HCT116 (cell line): Measurements from ENCODE around the gene CPEB3. TPM values are rescaled to one million over a fixed set of nuclear protein-coding genes. Genes with fewer than 3 reads are reported as not detected.

Source experiments
- ATAC-seq: fragments of 200-7000 bp; cut with Tn5 transposase; 2 replicates; pipeline ENCODE4 v1.9.1; 2020; ENCODE audit warnings: mild to moderate bottlenecking, moderate library complexity
- BruUV-seq: library from RNA; stranded (reverse); fragments of 400-500 nt; replicated peaks from 2 replicates; lab custom pipeline; 2021; lab: Mats Ljungman, UMichigan
- CTCF ChIA-PET: fragments of 300-600 bp; sonication (Branson Sonifier 250); formaldehyde crosslinking; loops from one replicate; lab custom pipeline; 2021; ENCODE audit warnings: antibody characterized with exemption; lab: Charles Lee
- POLR2A ChIA-PET: fragments of 300-600, 350-600 bp; sonication (Branson Sonifier 250); formaldehyde crosslinking; loops from one replicate; lab custom pipeline; 2021; ENCODE audit warnings: antibody characterized with exemption; lab: Charles Lee
- RAD21 ChIA-PET, 2 experiments: fragments of 300-600 bp; sonication (Branson Sonifier 250); formaldehyde crosslinking; loops; one replicate each; lab custom pipeline; 2023; ENCODE audit warnings: low total read pairs in 2 of 2; ENCODE audit not compliant: uncharacterized antibody in 2 of 2, unreplicated experiment in 2 of 2, low non-redundant PET in 1 of 2; lab: Charles Lee
- DNase-seq: peaks from one replicate; pipeline ENCODE4 v3.0.0-alpha.2; 2010; ENCODE audit warnings: low read depth, low spot score
- H2AFZ ChIP-seq: fragments of 200-600 bp; shearing (Covaris generic), sonication (generic); 2 replicates; pipeline ENCODE4 v1.6.1; 2017; ENCODE audit warnings: low read depth, mixed run types, mixed read lengths, antibody characterized with exemption, low read length; ENCODE audit not compliant: poor library complexity, severe bottlenecking
- H3K27ac ChIP-seq: 2 replicates; pipeline ENCODE4 v1.5.1; 2012; ENCODE audit warnings: low read depth, low read length
- H3K27me3 ChIP-seq: fragments of 200-600 bp; sonication (generic); 2 replicates; pipeline ENCODE4 v1.6.1; 2016; ENCODE audit warnings: mixed run types, low read length, mixed read lengths; ENCODE audit not compliant: insufficient read depth
- H3K36me3 ChIP-seq, 2 experiments: fragments of 200-500 bp in 1 of 2; fragments of 200-600 bp in 1 of 2; sonication (Bioruptor generic) in 1 of 2; sonication (generic) in 1 of 2; 2 replicates each; pipeline versions ENCODE4 v1.5.1 to v1.6.1; 2014 to 2016; ENCODE audit warnings: low read length in 2 of 2, inconsistent platforms in 1 of 2, mixed read lengths in 1 of 2, mixed run types in 1 of 2; ENCODE audit not compliant: insufficient read depth in 2 of 2, control insufficient read depth in 1 of 2
- H3K4me1 ChIP-seq, 2 experiments: fragments of 200-600 bp in 1 of 2; sonication (generic) in 1 of 2; 2 replicates each; pipeline versions ENCODE4 v1.5.1 to v1.6.1; 2012 to 2017; ENCODE audit warnings: low read length in 2 of 2, inconsistent platforms in 1 of 2, mild to moderate bottlenecking in 1 of 2, mixed read lengths in 1 of 2, mixed run types in 1 of 2, moderate library complexity in 1 of 2; ENCODE audit not compliant: insufficient read depth in 2 of 2, control insufficient read depth in 1 of 2
- H3K4me2 ChIP-seq: fragments of 200-600 bp; sonication (generic); 2 replicates; pipeline ENCODE4 v1.6.1; 2017; ENCODE audit warnings: mixed run types, low read length, mixed read lengths
- H3K4me3 ChIP-seq, 2 experiments: fragments of 200-600 bp in 1 of 2; sonication (generic) in 1 of 2; replicated peaks in 1 of 2; 2 replicates each; pipeline ENCODE4 v1.5.1; 2011 to 2016; ENCODE audit warnings: low read length in 2 of 2, control low read depth in 1 of 2, low read depth in 1 of 2, mild to moderate bottlenecking in 1 of 2, mixed read lengths in 1 of 2, mixed run types in 1 of 2
- H3K79me2 ChIP-seq: fragments of 200-600 bp; sonication (generic); 2 replicates; pipeline ENCODE4 v1.6.1; 2017; ENCODE audit warnings: mild to moderate bottlenecking, mixed run types, low read length, moderate library complexity, mixed read lengths; ENCODE audit not compliant: insufficient read depth
- H3K9ac ChIP-seq: fragments of 200-600 bp; sonication (generic); 2 replicates; pipeline ENCODE4 v1.6.1; 2016; ENCODE audit warnings: low read length, mixed read lengths
- H3K9me2 ChIP-seq: fragments of 200-600 bp; sonication (generic), shearing (Covaris generic); 2 replicates; pipeline ENCODE4 v1.6.1; 2017; ENCODE audit warnings: mixed run types, mild to moderate bottlenecking, moderate library complexity; ENCODE audit not compliant: insufficient read depth
- H3K9me3 ChIP-seq, 2 experiments: fragments of 200-500 bp in 1 of 2; fragments of 200-600 bp in 1 of 2; sonication (Bioruptor generic) in 1 of 2; sonication (generic) in 1 of 2; 2 replicates each; pipeline ENCODE4 v1.6.1; 2014 to 2017; ENCODE audit warnings: low read length in 2 of 2, mixed read lengths in 2 of 2, inconsistent platforms in 1 of 2, low read depth in 1 of 2, mild to moderate bottlenecking in 1 of 2, mixed run types in 1 of 2, moderate library complexity in 1 of 2; ENCODE audit not compliant: control insufficient read depth in 1 of 2, insufficient read depth in 1 of 2
- H4K20me1 ChIP-seq: fragments of 200-600 bp; sonication (generic), shearing (Covaris generic); 2 replicates; pipeline ENCODE4 v1.6.1; 2017; ENCODE audit warnings: mixed run types, mild to moderate bottlenecking, moderate library complexity; ENCODE audit not compliant: insufficient read depth
- CEBPB ChIP-seq: IDR thresholded peaks from 2 replicates; pipeline ENCODE4 v1.6.1; 2012; ENCODE audit warnings: low read depth
- EGR1 ChIP-seq: IDR thresholded peaks from 2 replicates; pipeline ENCODE4 v1.6.1; 2012; ENCODE audit warnings: low read depth
- JUND ChIP-seq: IDR thresholded peaks from 2 replicates; pipeline ENCODE4 v1.6.1; 2012
- POLR2A ChIP-seq: IDR thresholded peaks from 2 replicates; pipeline ENCODE4 v1.7.0; 2011; ENCODE audit warnings: borderline replicate concordance; ENCODE audit not compliant: insufficient read depth, insufficient read length; ENCODE audit errors: extremely low read depth
- SP1 ChIP-seq: IDR thresholded peaks from 2 replicates; pipeline ENCODE4 v1.6.1; 2012; ENCODE audit warnings: low read depth
- TCF7L2 ChIP-seq: IDR thresholded peaks from 2 replicates; pipeline ENCODE4 v1.7.0; 2011; ENCODE audit warnings: borderline replicate concordance, inconsistent platforms; ENCODE audit not compliant: insufficient read depth, insufficient read length; ENCODE audit errors: extremely low read depth
- YY1 ChIP-seq: IDR thresholded peaks from 2 replicates; pipeline ENCODE4 v1.6.1; 2011; ENCODE audit warnings: low read length, low read depth, moderate library complexity, mild to moderate bottlenecking; ENCODE audit not compliant: insufficient replicate concordance; ENCODE audit errors: extremely low read depth
- ZBTB33 ChIP-seq: IDR thresholded peaks from 2 replicates; pipeline ENCODE4 v1.6.1; 2011; ENCODE audit warnings: mild to moderate bottlenecking, low read length, moderate library complexity; ENCODE audit not compliant: insufficient replicate concordance; ENCODE audit errors: extremely low read depth
- intact Hi-C: fragments of 100-400 bp; cut with micrococcal nuclease; formaldehyde crosslinking; loops from 2 replicates; pipeline ENCODE4 v1.10.0; 2022
- total RNA-seq: library from RNA; stranded (reverse); gene quantifications from one replicate; pipeline ENCODE4 v1.2.1, GENCODE V29; 2021; ENCODE audit not compliant: unreplicated experiment
- TF ChIP-seq, protein P1 (sequence below): IDR thresholded peaks from 2 replicates; pipeline ENCODE4 v1.6.1; 2012
- TF ChIP-seq, protein P2 (sequence below): IDR thresholded peaks from 2 replicates; pipeline ENCODE4 v1.6.1; 2012

CPEB3 gene
- total RNA-seq, 1 experiment from 2014 or later, result 3.0 TPM

- no peaks in the 10 kb centered on the region for H3K9me2 ChIP-seq
- no peak overlapping the region for H2AFZ ChIP-seq
- ChIA-PET CTCF (no interaction called here), POLR2A (no interaction called here), RAD21 (no interaction called here)
- H3K4me2 ChIP-seq, result no peak overlapping the region
- H3K9me3 ChIP-seq, result no peaks in the 10 kb centered on the region
- no peaks in the 10 kb centered on the region for H3K27me3 ChIP-seq
- BruUV-seq, result no TSS peak
- H4K20me1 ChIP-seq, result no peaks in the 10 kb centered on the region
- DNase-seq (no peak), ATAC-seq (no peak)
- H3K4me1 ChIP-seq, result peaks cover 0 to 4% of the 10 kb centered on the region in 2 experiments; a peak in 2 of 4 replicates
- H3K4me3 ChIP-seq, result no peak overlapping the region
- TF ChIP-seq ZBTB33 (no peak), EGR1 (no peak), POLR2A (no peak), JUND (no peak), YY1 (no peak), SP1 (no peak), CEBPB (no peak), TCF7L2 (no peak)
- TF ChIP-seq, protein P1, sequence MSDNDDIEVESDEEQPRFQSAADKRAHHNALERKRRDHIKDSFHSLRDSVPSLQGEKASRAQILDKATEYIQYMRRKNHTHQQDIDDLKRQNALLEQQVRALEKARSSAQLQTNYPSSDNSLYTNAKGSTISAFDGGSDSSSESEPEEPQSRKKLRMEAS, result no peak
- TF ChIP-seq, protein P2, sequence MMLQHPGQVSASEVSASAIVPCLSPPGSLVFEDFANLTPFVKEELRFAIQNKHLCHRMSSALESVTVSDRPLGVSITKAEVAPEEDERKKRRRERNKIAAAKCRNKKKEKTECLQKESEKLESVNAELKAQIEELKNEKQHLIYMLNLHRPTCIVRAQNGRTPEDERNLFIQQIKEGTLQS, result no peak
- no peak overlapping the region for H3K27ac ChIP-seq
- intact Hi-C loops, result no loop called here
- H3K9ac ChIP-seq, result no peak overlapping the region
- H3K36me3 ChIP-seq, result no peaks in the 10 kb centered on the region
- H3K79me2 ChIP-seq, result no peaks in the 10 kb centered on the region
These were observed 208.1 kb downstream of the CPEB3 start for GRCh38 chr10:92082583-92083280.
